Putamen (tissue), 1 donor: Measurements from ENCODE around the gene BCL7B.
"Not testable (repeated sequence)": the region's sequence is repeated elsewhere in the genome, so short reads cannot be mapped to it uniquely, and the experiment has no call there.

Source experiments
- DNase-seq: peaks from one replicate; pipeline ENCODE4 v3.0.0-alpha.2; 2016; ENCODE audit warnings: low spot score

BCL7B gene

GRCh38 chr7:73535918-73536317 is 21.6 kb downstream of the BCL7B start:
- not testable (repeated sequence) for DNase-seq

GRCh38 chr7:73533742-73534141 is 23.7 kb downstream of the BCL7B start:
- DNase-seq: no peak

GRCh38 chr7:73532224-73532623 is 25.3 kb downstream of the BCL7B start:
- no peak for DNase-seq

- DNase-seq: no peak
Observed at GRCh38 chr7:73530800-73531199, 26.7 kb downstream of the BCL7B start.

GRCh38 chr7:73526896-73527821 is 30.3 kb downstream of the BCL7B start:
- DNase-seq: no peak

- not testable (repeated sequence) for DNase-seq
Observed at GRCh38 chr7:73526158-73526494, 31.4 kb downstream of the BCL7B start.

GRCh38 chr7:73522105-73522872 is 35.2 kb downstream of the BCL7B start, which contains the start of gene BAZ1B:
BAZ1B (minus strand) TSS chr7:73522293; CDS start chr7:73521933, 360 bp downstream.
- peak; percentile 99 for DNase-seq

- DNase-seq: peak; percentile 78
Observed at GRCh38 chr7:73521636-73522104, 35.8 kb downstream of the BCL7B start.

GRCh38 chr7:73520673-73521635 is 36.5 kb downstream of the BCL7B start:
- peak; percentile 16 for DNase-seq

GRCh38 chr7:73519867-73520672 is 37.4 kb downstream of the BCL7B start:
- no peak for DNase-seq

GRCh38 chr7:73518470-73518869 is 39.0 kb downstream of the BCL7B start:
- DNase-seq: no peak

- peak; percentile 16 for DNase-seq
Observed at GRCh38 chr7:73517241-73517995, 40.1 kb downstream of the BCL7B start.

- DNase-seq: no peak
Observed at GRCh38 chr7:73515178-73515577, 42.3 kb downstream of the BCL7B start.

GRCh38 chr7:73512018-73512780 is 45.3 kb downstream of the BCL7B start:
- no peak for DNase-seq

GRCh38 chr7:73509463-73509862 is 48.0 kb downstream of the BCL7B start:
- DNase-seq: no peak

GRCh38 chr7:73507556-73507955 is 49.9 kb downstream of the BCL7B start:
- no peak for DNase-seq

GRCh38 chr7:73504920-73505319 is 52.6 kb downstream of the BCL7B start:
- peak; percentile 72 for DNase-seq

- no peak for DNase-seq
Observed at GRCh38 chr7:73504017-73504416, 53.5 kb downstream of the BCL7B start.

GRCh38 chr7:73503229-73503628 is 54.3 kb downstream of the BCL7B start:
- no peak for DNase-seq
